BE2C (cell line): ENCODE data around the gene CDKN1C.
A peak's percentile ranks its signal among the peaks of the same experiment; 100 is the strongest.
"Not testable (repeated sequence)": the region's sequence is repeated elsewhere in the genome, so short reads cannot be mapped to it uniquely, and the experiment has no call there.

Experiments
- DNase-seq: peaks from one replicate; pipeline ENCODE4 v3.0.0-alpha.2; 2020
- H3K27me3 ChIP-seq: fragments of 250-450 bp; sonication (Bioruptor Pico); 2 replicates; pipeline ENCODE4 v1.5.1; 2020; ENCODE audit warnings: mild to moderate bottlenecking
- H3K36me3 ChIP-seq: fragments of 250-450 bp; sonication (Bioruptor Pico); 2 replicates; pipeline ENCODE4 v1.5.1; 2020; ENCODE audit warnings: mild to moderate bottlenecking
- H3K4me1 ChIP-seq: fragments of 250-450 bp; sonication (Bioruptor Pico); 2 replicates; pipeline ENCODE4 v1.5.1; 2020
- H3K4me3 ChIP-seq: 2 replicates; pipeline ENCODE4 v1.5.1; 2011; ENCODE audit warnings: low read depth, low read length
- H3K9me3 ChIP-seq: fragments of 250-450 bp; sonication (Bioruptor Pico); 2 replicates; pipeline ENCODE4 v1.5.1; 2020
- TF ChIP-seq, protein P1 (sequence below): IDR thresholded peaks from 2 replicates; pipeline ENCODE4 v1.5.1; 2012; ENCODE audit warnings: mild to moderate bottlenecking, low read depth, low read length

CDKN1C gene

DNA sequence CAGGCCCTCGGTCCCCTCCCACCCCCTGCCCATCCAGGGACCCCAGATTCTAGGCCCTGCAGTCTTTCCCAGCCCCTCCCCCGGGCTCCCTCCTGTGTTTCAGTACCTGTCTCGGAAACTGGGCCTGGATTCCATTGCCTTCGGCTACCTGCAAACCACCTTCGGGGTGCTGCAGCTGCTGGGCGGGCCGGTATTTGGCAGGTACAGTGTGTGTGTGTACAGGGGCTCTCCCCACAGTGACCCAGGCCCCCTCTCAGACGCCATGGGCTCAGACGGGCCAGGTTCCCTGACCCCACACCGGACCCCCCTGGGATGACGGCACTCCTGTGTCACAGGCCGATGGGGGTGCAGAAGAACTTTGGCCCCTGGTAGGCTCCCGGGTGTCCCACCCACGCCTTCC, 22.6 kb upstream of the CDKN1C start:
- Histone ChIP-seq H3K27me3 (no peaks in the 10 kb centered on the region), H3K4me1 (no peaks in the 10 kb centered on the region), H3K9me3 (no peaks in the 10 kb centered on the region), H3K4me3 (no peak overlapping the region), H3K36me3 (no peaks in the 10 kb centered on the region)
- TF ChIP-seq, protein P1, sequence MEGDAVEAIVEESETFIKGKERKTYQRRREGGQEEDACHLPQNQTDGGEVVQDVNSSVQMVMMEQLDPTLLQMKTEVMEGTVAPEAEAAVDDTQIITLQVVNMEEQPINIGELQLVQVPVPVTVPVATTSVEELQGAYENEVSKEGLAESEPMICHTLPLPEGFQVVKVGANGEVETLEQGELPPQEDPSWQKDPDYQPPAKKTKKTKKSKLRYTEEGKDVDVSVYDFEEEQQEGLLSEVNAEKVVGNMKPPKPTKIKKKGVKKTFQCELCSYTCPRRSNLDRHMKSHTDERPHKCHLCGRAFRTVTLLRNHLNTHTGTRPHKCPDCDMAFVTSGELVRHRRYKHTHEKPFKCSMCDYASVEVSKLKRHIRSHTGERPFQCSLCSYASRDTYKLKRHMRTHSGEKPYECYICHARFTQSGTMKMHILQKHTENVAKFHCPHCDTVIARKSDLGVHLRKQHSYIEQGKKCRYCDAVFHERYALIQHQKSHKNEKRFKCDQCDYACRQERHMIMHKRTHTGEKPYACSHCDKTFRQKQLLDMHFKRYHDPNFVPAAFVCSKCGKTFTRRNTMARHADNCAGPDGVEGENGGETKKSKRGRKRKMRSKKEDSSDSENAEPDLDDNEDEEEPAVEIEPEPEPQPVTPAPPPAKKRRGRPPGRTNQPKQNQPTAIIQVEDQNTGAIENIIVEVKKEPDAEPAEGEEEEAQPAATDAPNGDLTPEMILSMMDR = no peak
- no peak for DNase-seq

DNA sequence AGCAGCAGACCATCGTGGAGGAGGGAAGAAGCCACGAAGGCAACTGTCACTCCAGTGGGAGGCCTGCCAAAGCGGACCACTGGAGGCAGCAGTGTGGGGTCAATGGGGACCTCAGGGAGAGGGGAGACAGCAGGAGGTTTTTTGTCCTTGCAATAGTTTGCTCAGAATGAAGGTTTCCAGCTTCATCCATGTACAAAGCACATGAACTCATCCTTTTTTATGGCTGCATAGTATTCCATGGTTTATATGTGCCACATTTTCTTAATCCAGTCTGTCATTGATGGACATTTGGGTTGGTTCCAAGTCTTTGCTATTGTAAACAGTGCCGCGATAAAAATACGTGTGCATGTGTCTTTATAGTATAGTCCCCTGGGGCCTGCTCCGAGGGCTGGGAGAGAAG, 19.7 kb upstream of the CDKN1C start:
- H3K9me3 ChIP-seq, H3K4me3 ChIP-seq, H3K4me1 ChIP-seq, H3K27me3 ChIP-seq, DNase-seq, H3K36me3 ChIP-seq: not testable (repeated sequence)

- Histone ChIP-seq H3K27me3 (no peaks in the 10 kb centered on the region), H3K36me3 (no peaks in the 10 kb centered on the region), H3K4me3 (no peak overlapping the region), H3K4me1 (no peaks in the 10 kb centered on the region), H3K9me3 (no peaks in the 10 kb centered on the region)
- no peak for DNase-seq
- TF ChIP-seq, protein P1 = no peak
These were observed 18.8 kb upstream of the CDKN1C start for GRCh38 chr11:2904153-2905052.

GRCh38 chr11:2903672-2904011, 18.1 kb upstream of the CDKN1C start:
- Histone ChIP-seq H3K27me3 (no peaks in the 10 kb centered on the region), H3K4me1 (no peaks in the 10 kb centered on the region), H3K9me3 (no peaks in the 10 kb centered on the region), H3K36me3 (no peaks in the 10 kb centered on the region), H3K4me3 (no peak overlapping the region)
- TF ChIP-seq, protein P1 = no peak
- DNase-seq = no peak

- TF ChIP-seq, protein P1 = no peak
- H3K9me3 ChIP-seq = no peaks in the 10 kb centered on the region
- H3K27me3 ChIP-seq = no peaks in the 10 kb centered on the region
- DNase-seq = no peak
- H3K36me3 ChIP-seq = no peaks in the 10 kb centered on the region
- no peaks in the 10 kb centered on the region for H3K4me1 ChIP-seq
- peak overlapping the region; percentile 54; the same call in 1 of the 2 replicates for H3K4me3 ChIP-seq
These were observed 17.5 kb upstream of the CDKN1C start for GRCh38 chr11:2902784-2903671.

GRCh38 chr11:2901854-2902783, 16.5 kb upstream of the CDKN1C start:
- no peaks in the 10 kb centered on the region for H3K36me3 ChIP-seq
- no peaks in the 10 kb centered on the region for H3K27me3 ChIP-seq
- H3K4me3 ChIP-seq = peak overlapping the region; percentile 54
- TF ChIP-seq, protein P1 = no peak
- peak; percentile 88 for DNase-seq
- no peaks in the 10 kb centered on the region for H3K4me1 ChIP-seq
- no peaks in the 10 kb centered on the region for H3K9me3 ChIP-seq
